HG02678 (cell line): ENCODE data around the gene MICALL2.

Experiments used
- ATAC-seq: cut with Tn5 transposase; IDR thresholded peaks from one replicate; pipeline ENCODE4 v1.9.1; 2021; ENCODE audit warnings: mild to moderate bottlenecking, moderate library complexity; ENCODE audit not compliant: unreplicated experiment

Gene MICALL2

GRCh38 chr7:1434891-1435670 is 24.2 kb downstream of the MICALL2 start:
- ATAC-seq = no peak

- no peak for ATAC-seq
These were observed 25.0 kb downstream of the MICALL2 start for GRCh38 chr7:1434165-1434718.

GRCh38 chr7:1433128-1433920 is 25.9 kb downstream of the MICALL2 start:
- ATAC-seq = no peak

- ATAC-seq = no peak
These were observed 26.7 kb downstream of the MICALL2 start for GRCh38 chr7:1432411-1433082.

- ATAC-seq = no peak
These were observed 27.5 kb downstream of the MICALL2 start for GRCh38 chr7:1431634-1432380.

- no peak for ATAC-seq
These were observed 28.0 kb downstream of the MICALL2 start for GRCh38 chr7:1431226-1431625.

- no peak for ATAC-seq
These were observed 29.0 kb downstream of the MICALL2 start for GRCh38 chr7:1430056-1430845.

GRCh38 chr7:1428941-1429501 is 30.2 kb downstream of the MICALL2 start:
- no peak for ATAC-seq

GRCh38 chr7:1427064-1427657 is 32.1 kb downstream of the MICALL2 start:
- no peak for ATAC-seq

- no peak for ATAC-seq
These were observed 32.8 kb downstream of the MICALL2 start for GRCh38 chr7:1426474-1426873.

- no peak for ATAC-seq
These were observed 33.8 kb downstream of the MICALL2 start for GRCh38 chr7:1425292-1426136.

- ATAC-seq = no peak
These were observed 35.2 kb downstream of the MICALL2 start for GRCh38 chr7:1424041-1424440.

- no peak for ATAC-seq
These were observed 35.9 kb downstream of the MICALL2 start for GRCh38 chr7:1423264-1423811.

- ATAC-seq = no peak
These were observed 36.6 kb downstream of the MICALL2 start for GRCh38 chr7:1422512-1423263.

- no peak for ATAC-seq
These were observed 37.3 kb downstream of the MICALL2 start for GRCh38 chr7:1421946-1422345.

- ATAC-seq = no peak
These were observed 38.1 kb downstream of the MICALL2 start for GRCh38 chr7:1421020-1421790.
